Fibroblast of the aortic adventitia (primary cell): ENCODE results near the gene CRBN. TPM values are rescaled to one million over a fixed set of nuclear protein-coding genes. Genes with fewer than 3 reads are reported as not detected.

Experiments
- DNase-seq: peaks from one replicate; pipeline ENCODE4 v3.0.0-alpha.2; 2010; ENCODE audit warnings: low read depth
- H3K4me3 ChIP-seq: 2 replicates; pipeline ENCODE4 v1.5.1; 2011; ENCODE audit warnings: low read depth, mild to moderate bottlenecking, control low read depth, low read length, moderate library complexity
- CTCF ChIP-seq: IDR thresholded peaks from 2 replicates; pipeline ENCODE4 v1.5.1; 2011; ENCODE audit warnings: mild to moderate bottlenecking, low read length, control low read depth, inconsistent platforms; ENCODE audit not compliant: insufficient read depth
- total RNA-seq: library from RNA; depleted of rRNA; stranded (reverse); fragments of >200 nt; gene quantifications from 2 replicates; pipeline ENCODE4 v1.2.3, GENCODE V29; 2012; ENCODE audit warnings: low replicate concordance

Gene CRBN
- total RNA-seq, result 57.0 and 70.9 TPM in 2 replicates

GRCh38 chr3:3179407-3180094, at the start of gene CRBN:
Gene CRBN, minus strand, starts transcription at chr3:3179691. Its CDS starts 4 bp downstream, at chr3:3179687.
- peak; percentile 76 for DNase-seq
- peak; percentile 72 for TF ChIP-seq CTCF
- peak within 1 kb of the TSS; percentile 100 for H3K4me3 ChIP-seq

- no peak for TF ChIP-seq CTCF
- no peak overlapping the region for H3K4me3 ChIP-seq
- no peak for DNase-seq
Measured at GRCh38 chr3:3227640-3228039, 48.1 kb upstream of the CRBN start.

GRCh38 chr3:3221528-3221927, 42.0 kb upstream of the CRBN start:
- H3K4me3 ChIP-seq, result no peak overlapping the region
- no peak for TF ChIP-seq CTCF
- no peak for DNase-seq

- no peak overlapping the region for H3K4me3 ChIP-seq
- TF ChIP-seq CTCF, result no peak
- DNase-seq, result no peak
Measured at GRCh38 chr3:3216401-3216800, 36.9 kb upstream of the CRBN start.

GRCh38 chr3:3212781-3213440, 33.4 kb upstream of the CRBN start:
- H3K4me3 ChIP-seq, result no peak overlapping the region
- DNase-seq, result no peak
- no peak for TF ChIP-seq CTCF

GRCh38 chr3:3209714-3210113, 30.2 kb upstream of the CRBN start:
- no peak for TF ChIP-seq CTCF
- no peak overlapping the region for H3K4me3 ChIP-seq
- DNase-seq, result no peak

- no peak overlapping the region for H3K4me3 ChIP-seq
- no peak for DNase-seq
- TF ChIP-seq CTCF, result no peak
Measured at GRCh38 chr3:3209057-3209456, 29.6 kb upstream of the CRBN start.
